CD14-positive monocyte (primary cell): ENCODE results near the gene MEF2B. TPM values are rescaled to one million over a fixed set of nuclear protein-coding genes. Genes with fewer than 3 reads are reported as not detected.

ENCODE experiments used
- DNase-seq, 3 donors: peaks; one replicate each; pipeline ENCODE4 v3.0.0-alpha.2; 2011 to 2022
- H2AFZ ChIP-seq: 2 replicates; pipeline ENCODE4 v1.6.0; 2012; ENCODE audit warnings: mild to moderate bottlenecking, low read depth, low read length, inconsistent platforms; ENCODE audit not compliant: insufficient read depth, poor library complexity, severe bottlenecking
- H3K27ac ChIP-seq, 2 donors: 1 replicate in 1 of 2; 2 replicates in 1 of 2; pipeline ENCODE4 v1.5.1; 2012 to 2013; ENCODE audit warnings: low read length in 2 of 2, control low read depth in 1 of 2, inconsistent platforms in 1 of 2, low read depth in 1 of 2, mild to moderate bottlenecking in 1 of 2
- H3K27me3 ChIP-seq, 2 donors: one replicate each; pipeline versions ENCODE4 v1.6.0 to v1.6.1; 2011 to 2013; ENCODE audit warnings: low read length in 2 of 2; ENCODE audit not compliant: control insufficient read depth in 2 of 2, insufficient read depth in 2 of 2
- H3K36me3 ChIP-seq, 2 donors: replicated peaks in 1 of 2; 1 replicate in 1 of 2; 2 replicates in 1 of 2; pipeline versions ENCODE4 v1.5.1 to v1.6.1; 2012 to 2013; ENCODE audit warnings: low read length in 2 of 2, control low read depth in 1 of 2, inconsistent platforms in 1 of 2, mild to moderate bottlenecking in 1 of 2; ENCODE audit not compliant: insufficient read depth in 2 of 2, control insufficient read depth in 1 of 2
- H3K4me1 ChIP-seq, 2 donors: 1 replicate in 1 of 2; 2 replicates in 1 of 2; pipeline versions ENCODE4 v1.5.1 to v1.6.1; 2012 to 2013; ENCODE audit warnings: low read length in 2 of 2, control low read depth in 1 of 2, inconsistent platforms in 1 of 2, mild to moderate bottlenecking in 1 of 2, moderate library complexity in 1 of 2; ENCODE audit not compliant: insufficient read depth in 2 of 2, control insufficient read depth in 1 of 2
- H3K4me2 ChIP-seq: replicated peaks from 2 replicates; pipeline ENCODE3; 2012; ENCODE audit warnings: low read length, moderate library complexity, mild to moderate bottlenecking; ENCODE audit not compliant: poor library complexity, severe bottlenecking; ENCODE audit errors: extremely low read depth
- H3K4me3 ChIP-seq, 3 experiments: fragments of 200-600 bp in 1 of 3; sonication (generic) in 1 of 3; replicated peaks in 1 of 3; 1 replicate in 2 of 3; 2 replicates in 1 of 3; pipeline ENCODE4 v1.5.1; 2011 to 2013; ENCODE audit warnings: low read length in 3 of 3, mild to moderate bottlenecking in 3 of 3, control low read depth in 2 of 3, low read depth in 2 of 3, inconsistent platforms in 1 of 3, moderate library complexity in 1 of 3
- H3K79me2 ChIP-seq: 2 replicates; pipeline ENCODE4 v1.6.0; 2012; ENCODE audit warnings: mild to moderate bottlenecking, control low read depth, inconsistent platforms, low read length, moderate library complexity; ENCODE audit not compliant: insufficient read depth
- H3K9ac ChIP-seq: 2 replicates; pipeline ENCODE4 v1.6.0; 2017; ENCODE audit warnings: low read length, mild to moderate bottlenecking; ENCODE audit not compliant: insufficient read depth, poor library complexity, severe bottlenecking
- H3K9me3 ChIP-seq, 2 donors: replicated peaks in 1 of 2; 1 replicate in 1 of 2; 2 replicates in 1 of 2; pipeline versions ENCODE4 v1.5.1 to v1.6.1; 2012 to 2013; ENCODE audit warnings: low read length in 2 of 2, control low read depth in 1 of 2; ENCODE audit not compliant: control insufficient read depth in 1 of 2, insufficient read depth in 1 of 2
- H4K20me1 ChIP-seq: 2 replicates; pipeline ENCODE4 v1.6.0; 2012; ENCODE audit warnings: mild to moderate bottlenecking, low read length, control low read depth, moderate library complexity; ENCODE audit not compliant: insufficient read depth
- H3K27ac Mint-ChIP-seq, 7 donors: one replicate each; pipeline ENCODE4 v1.8.0; 2020; ENCODE audit warnings: mild to moderate bottlenecking in 7 of 7, mixed read lengths in 7 of 7, moderate library complexity in 6 of 7, inconsistent platforms in 2 of 7
- H3K27me3 Mint-ChIP-seq, 3 donors: one replicate each; pipeline ENCODE4 v1.8.0; 2021 to 2022; ENCODE audit warnings: low read depth in 3 of 3, mild to moderate bottlenecking in 3 of 3, mixed read lengths in 3 of 3, moderate library complexity in 3 of 3, inconsistent platforms in 1 of 3
- H3K36me3 Mint-ChIP-seq, 2 donors: one replicate each; pipeline ENCODE4 v1.8.0; 2020; ENCODE audit warnings: mixed read lengths in 2 of 2, inconsistent platforms in 1 of 2, mild to moderate bottlenecking in 1 of 2
- H3K4me1 Mint-ChIP-seq: one replicate; pipeline ENCODE4 v1.8.0; 2020; ENCODE audit warnings: mild to moderate bottlenecking, mixed read lengths
- H3K4me3 Mint-ChIP-seq, 2 donors: one replicate each; pipeline ENCODE4 v1.8.0; 2020; ENCODE audit warnings: mild to moderate bottlenecking in 2 of 2, mixed read lengths in 2 of 2, moderate library complexity in 1 of 2
- H3K9me3 Mint-ChIP-seq, 7 donors: one replicate each; pipeline ENCODE4 v1.8.0; 2020 to 2022; ENCODE audit warnings: mixed read lengths in 7 of 7, mild to moderate bottlenecking in 6 of 7, moderate library complexity in 6 of 7, inconsistent platforms in 2 of 7
- WGBS: methylation state at CpG from one replicate; pipeline ENCODE4 v1.1.5; 2013; ENCODE audit warnings: missing lambda C conversion rate; ENCODE audit not compliant: insufficient coverage; 5-methylcytosine and 5-hydroxymethylcytosine counted together
- intact Hi-C, 2 donors: fragments of 100-400 bp; cut with micrococcal nuclease; formaldehyde crosslinking; loops; one replicate each; pipeline versions ENCODE4 v1.15.0 to v1.15.1; 2023
- polyA plus RNA-seq, 3 donors: library from polyadenylated mRNA; depleted of rRNA in 1 of 3; unstranded in 2 of 3; stranded (reverse) in 1 of 3; fragments of 300-500 nt in 2 of 3; fragments of >200 nt in 1 of 3; fragmentation: Illumina TruSeq in 2 of 3; gene quantifications; 1 replicate in 2 of 3; 2 replicates in 1 of 3; pipeline ENCODE4 v1.2.3, GENCODE V29; 2012 to 2021
- TF ChIP-seq, protein P1 (sequence below): fragments of 200-600 bp; IDR thresholded peaks from one replicate; pipeline ENCODE4 v1.8.0; 2022; ENCODE audit warnings: antibody characterized with exemption, mild to moderate bottlenecking

Gene MEF2B
- polyA plus RNA-seq, 3 donors = 0.15 to 1.8 (median 0.30) TPM

DNA sequence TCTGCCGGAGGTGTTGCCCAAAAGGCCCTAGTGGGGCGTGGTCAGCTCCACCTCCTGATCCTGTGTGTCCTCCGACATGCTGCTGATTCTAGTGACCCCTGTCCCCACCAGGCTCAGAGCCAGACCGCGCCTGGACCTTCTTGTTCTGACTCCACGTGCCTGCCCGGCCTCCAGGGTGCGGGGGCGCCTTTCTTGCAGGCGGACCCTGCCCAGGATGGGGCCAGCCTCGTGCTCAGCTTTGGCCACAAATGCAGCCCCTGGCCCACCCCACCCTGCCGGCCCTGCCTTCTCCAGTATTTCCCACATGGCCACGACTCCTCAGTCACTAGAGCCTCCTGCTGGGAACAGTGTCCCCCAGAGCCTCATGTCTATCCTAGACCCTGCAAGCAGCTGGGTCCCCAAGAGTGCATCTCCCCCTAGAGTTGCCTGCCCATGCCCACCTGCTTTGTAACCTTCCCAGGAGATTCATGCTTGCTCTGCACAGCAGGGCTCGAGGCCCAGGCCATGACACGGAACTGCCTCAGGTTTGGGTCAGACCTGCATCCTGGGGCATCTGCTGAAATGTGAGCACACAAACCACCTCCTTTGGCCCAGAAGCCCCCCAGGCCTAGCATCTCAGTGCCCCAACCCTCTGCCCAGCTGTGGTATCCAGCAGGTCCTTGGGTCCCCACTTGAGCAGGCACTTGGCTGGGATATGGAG is 58.8 kb downstream of the MEF2B start:
- Histone ChIP-seq H3K4me2 (no peak overlapping the region), H3K27ac (no peak overlapping the region), H3K9me3 (no peaks in the 10 kb centered on the region), H3K36me3 (no peaks in the 10 kb centered on the region), H2AFZ (no peak overlapping the region), H3K9ac (no peak overlapping the region), H4K20me1 (no peaks in the 10 kb centered on the region), H3K79me2 (no peaks in the 10 kb centered on the region), H3K4me3 (no peak overlapping the region), H3K4me1 (peaks cover 0 to 8% of the 10 kb centered on the region in 2 donors), H3K27me3 (peaks cover 0 to 3% of the 10 kb centered on the region in 2 donors)
- TF ChIP-seq, protein P1, sequence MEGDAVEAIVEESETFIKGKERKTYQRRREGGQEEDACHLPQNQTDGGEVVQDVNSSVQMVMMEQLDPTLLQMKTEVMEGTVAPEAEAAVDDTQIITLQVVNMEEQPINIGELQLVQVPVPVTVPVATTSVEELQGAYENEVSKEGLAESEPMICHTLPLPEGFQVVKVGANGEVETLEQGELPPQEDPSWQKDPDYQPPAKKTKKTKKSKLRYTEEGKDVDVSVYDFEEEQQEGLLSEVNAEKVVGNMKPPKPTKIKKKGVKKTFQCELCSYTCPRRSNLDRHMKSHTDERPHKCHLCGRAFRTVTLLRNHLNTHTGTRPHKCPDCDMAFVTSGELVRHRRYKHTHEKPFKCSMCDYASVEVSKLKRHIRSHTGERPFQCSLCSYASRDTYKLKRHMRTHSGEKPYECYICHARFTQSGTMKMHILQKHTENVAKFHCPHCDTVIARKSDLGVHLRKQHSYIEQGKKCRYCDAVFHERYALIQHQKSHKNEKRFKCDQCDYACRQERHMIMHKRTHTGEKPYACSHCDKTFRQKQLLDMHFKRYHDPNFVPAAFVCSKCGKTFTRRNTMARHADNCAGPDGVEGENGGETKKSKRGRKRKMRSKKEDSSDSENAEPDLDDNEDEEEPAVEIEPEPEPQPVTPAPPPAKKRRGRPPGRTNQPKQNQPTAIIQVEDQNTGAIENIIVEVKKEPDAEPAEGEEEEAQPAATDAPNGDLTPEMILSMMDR = no peak
- intact Hi-C loops = no loop called here
- 79% methylated on average over 15 of the region's 15 CpGs for WGBS
- no peak overlapping the region for H3K27ac Mint-ChIP-seq
- peaks cover 7 to 15% (median 12%) of the 10 kb centered on the region in 3 donors for H3K27me3 Mint-ChIP-seq
- H3K4me1 Mint-ChIP-seq = peaks cover 7% of the 10 kb centered on the region
- H3K36me3 Mint-ChIP-seq = peaks cover 0 to 2% of the 10 kb centered on the region in 2 donors
- peaks cover 0 to 3% (median 0%) of the 10 kb centered on the region in 7 donors for H3K9me3 Mint-ChIP-seq
- no peak for DNase-seq
- H3K4me3 Mint-ChIP-seq = peak overlapping the region in 1 of 2 donors; percentile 60

DNA sequence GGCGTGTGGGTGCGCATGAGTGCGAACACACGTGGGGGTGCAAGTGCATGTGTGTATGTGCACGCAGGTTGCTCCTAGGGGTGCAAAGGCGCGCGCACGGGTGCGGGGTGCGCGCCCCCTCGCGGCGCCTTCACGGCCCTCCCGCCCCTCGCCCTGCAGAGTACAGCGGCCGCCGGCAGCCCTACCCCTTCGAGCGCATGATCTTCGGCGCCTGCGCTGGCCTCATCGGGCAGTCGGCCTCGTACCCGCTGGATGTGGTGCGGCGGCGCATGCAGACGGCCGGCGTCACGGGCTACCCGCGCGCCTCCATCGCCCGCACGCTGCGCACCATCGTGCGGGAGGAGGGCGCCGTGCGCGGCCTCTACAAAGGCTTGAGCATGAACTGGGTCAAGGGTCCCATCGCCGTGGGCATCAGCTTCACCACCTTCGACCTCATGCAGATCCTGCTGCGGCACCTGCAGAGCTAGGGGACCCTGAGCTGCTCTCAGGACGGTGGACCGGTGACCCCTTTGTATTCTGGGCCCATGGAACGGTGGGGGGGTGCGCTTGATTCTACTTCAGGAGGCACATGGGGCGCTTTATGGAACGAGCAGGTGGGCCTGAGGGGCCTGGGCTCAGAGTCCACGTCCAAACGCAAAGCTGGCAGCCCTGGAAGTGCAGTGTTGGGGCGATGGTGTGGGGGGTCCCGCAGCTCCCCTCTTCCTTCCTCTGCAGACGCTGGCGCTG is 59.5 kb downstream of the MEF2B start:
- TF ChIP-seq, protein P1 = peak; percentile 25
- intact Hi-C loops = no loop called here
- H3K9ac ChIP-seq = peak overlapping the region; percentile 8

More for the DNA sequence above, 59.5 kb downstream of the MEF2B start:
- Histone ChIP-seq H3K4me3 (no peak overlapping the region), H3K4me1 (peaks cover 0 to 8% of the 10 kb centered on the region in 2 donors), H3K79me2 (no peaks in the 10 kb centered on the region), H3K27ac (no peak overlapping the region), H2AFZ (no peak overlapping the region), H3K36me3 (no peaks in the 10 kb centered on the region), H3K9me3 (no peaks in the 10 kb centered on the region), H3K4me2 (peak overlapping the region; percentile 31), H3K27me3 (peaks cover 0 to 3% of the 10 kb centered on the region in 2 donors), H4K20me1 (no peaks in the 10 kb centered on the region)
- Mint-ChIP-seq H3K4me3 (peak overlapping the region in 1 of 2 donors; percentile 60), H3K27me3 (peaks cover 7 to 15% (median 12%) of the 10 kb centered on the region in 3 donors), H3K36me3 (peaks cover 0 to 2% of the 10 kb centered on the region in 2 donors), H3K27ac (no peak overlapping the region), H3K9me3 (peaks cover 0 to 3% (median 0%) of the 10 kb centered on the region in 7 donors), H3K4me1 (peaks cover 9% of the 10 kb centered on the region)
- 24% methylated on average over 62 of the region's 66 CpGs for WGBS
- no peak for DNase-seq
